ENCODE data around the gene KPNB1.

The KPNB1 gene

GRCh38 chr17:47718634-47719405 lies 69.1 kb downstream of the KPNB1 start:
- no peak overlapping the region for H3K4me3 ChIP-seq (replicated peaks; ENCODE audit: insufficient read depth, low read length)
- H3K27me3 ChIP-seq (ENCODE audit: insufficient read depth, poor library complexity, severe bottlenecking) = peaks cover 32% of the 10 kb centered on the region
- H3K27ac ChIP-seq (replicated peaks) = no peak overlapping the region
- DNase-seq (ENCODE audit: low read depth in 1 of 2, low spot score in 1 of 2) = no peak
- TF ChIP-seq SPI1 (IDR thresholded peaks at IDR 0.05; ENCODE audit: borderline replicate concordance, low read depth) = no peak
- no peak for TF ChIP-seq REST (IDR thresholded peaks at IDR 0.05; ENCODE audit: insufficient replicate concordance, low read depth)
- TF ChIP-seq CTCF (IDR thresholded peaks at IDR 0.05; ENCODE audit: insufficient read depth, low read length) = no peak
- no peak for TF ChIP-seq GABPA (IDR thresholded peaks at IDR 0.05; ENCODE audit: low read depth)
- no peak for TF ChIP-seq POLR2AphosphoS5 (IDR thresholded peaks at IDR 0.05; ENCODE audit: low read depth)

GRCh38 chr17:47719411-47720152 lies 69.9 kb downstream of the KPNB1 start:
- peak in 1 of 2 experiments; percentile 50 for DNase-seq (ENCODE audit: low read depth in 1 of 2, low spot score in 1 of 2)
- peaks cover 26% of the 10 kb centered on the region for H3K27me3 ChIP-seq (ENCODE audit: insufficient read depth, poor library complexity, severe bottlenecking)
- H3K4me3 ChIP-seq (replicated peaks; ENCODE audit: insufficient read depth, low read length) = no peak overlapping the region
- H3K27ac ChIP-seq (replicated peaks) = no peak overlapping the region
- TF ChIP-seq CTCF (IDR thresholded peaks at IDR 0.05; ENCODE audit: insufficient read depth, low read length) (no peak), SPI1 (IDR thresholded peaks at IDR 0.05; ENCODE audit: borderline replicate concordance, low read depth) (no peak), REST (IDR thresholded peaks at IDR 0.05; ENCODE audit: insufficient replicate concordance, low read depth) (no peak), POLR2AphosphoS5 (IDR thresholded peaks at IDR 0.05; ENCODE audit: low read depth) (no peak), GABPA (IDR thresholded peaks at IDR 0.05; ENCODE audit: low read depth) (no peak)

- no peak for DNase-seq (ENCODE audit: low read depth in 1 of 2, low spot score in 1 of 2)
- no peak overlapping the region for H3K27ac ChIP-seq (replicated peaks)
- no peak overlapping the region for H3K4me3 ChIP-seq (replicated peaks; ENCODE audit: insufficient read depth, low read length)
- TF ChIP-seq POLR2AphosphoS5 (IDR thresholded peaks at IDR 0.05; ENCODE audit: low read depth) (no peak), CTCF (IDR thresholded peaks at IDR 0.05; ENCODE audit: insufficient read depth, low read length) (no peak), REST (IDR thresholded peaks at IDR 0.05; ENCODE audit: insufficient replicate concordance, low read depth) (no peak), SPI1 (IDR thresholded peaks at IDR 0.05; ENCODE audit: borderline replicate concordance, low read depth) (no peak), GABPA (IDR thresholded peaks at IDR 0.05; ENCODE audit: low read depth) (no peak)
- peaks cover 27% of the 10 kb centered on the region for H3K27me3 ChIP-seq (ENCODE audit: insufficient read depth, poor library complexity, severe bottlenecking)
These were observed 70.5 kb downstream of the KPNB1 start for GRCh38 chr17:47720196-47720595.
